GM20431 (cell line): ENCODE measurements around the gene SHANK3.

Experiments
- in situ Hi-C: fragments of 300-500 bp; cut with MseI, MboI; formaldehyde crosslinking; loops from one replicate; pipeline ENCODE4 v1.15.0; 2020; ENCODE audit warnings: low sequenced_read_pairs; ENCODE audit not compliant: unreplicated experiment

SHANK3 gene

GRCh38 chr22:50676661-50677492 is 4.3 kb downstream of the SHANK3 start:
- in situ Hi-C loops, result no loop called here

DNA sequence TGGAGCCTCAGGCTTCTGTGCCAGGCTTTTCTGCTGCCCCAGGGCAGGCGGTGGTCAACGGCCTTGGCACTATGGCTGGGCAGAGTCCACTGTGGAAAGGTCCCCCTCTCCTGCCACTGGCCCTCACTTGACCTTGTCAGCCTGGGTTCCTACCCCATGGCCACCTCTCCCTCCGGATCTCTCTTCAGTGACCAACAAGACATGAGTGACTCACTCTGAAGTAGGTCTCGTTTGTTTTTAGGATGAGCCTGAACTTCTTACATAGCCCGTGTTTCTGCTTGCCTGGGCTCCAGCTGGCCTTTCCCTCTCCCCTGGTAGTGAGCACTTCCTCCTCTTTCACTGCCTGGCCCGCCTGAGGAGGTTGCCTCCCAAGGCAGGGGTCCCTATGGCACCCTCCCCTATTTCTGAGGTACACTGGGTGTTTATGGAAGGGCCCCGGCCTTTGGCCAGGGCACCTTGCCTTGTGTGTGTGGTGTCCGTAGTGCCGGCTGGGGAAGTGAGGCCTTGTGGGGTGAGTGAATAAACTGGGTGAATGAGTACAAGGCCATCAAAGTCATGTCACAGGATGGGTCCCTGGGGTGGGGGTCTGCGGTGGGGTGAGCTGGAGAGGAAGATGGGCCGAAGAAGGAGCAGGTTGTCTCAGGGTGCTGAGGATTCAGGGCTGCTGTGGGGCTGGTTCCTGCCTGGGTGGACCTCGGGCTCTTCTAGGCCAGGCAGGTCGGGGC is 5.0 kb downstream of the SHANK3 start:
- in situ Hi-C loops, result no loop called here

GRCh38 chr22:50678218-50678650 is 5.6 kb downstream of the SHANK3 start:
- in situ Hi-C loops, result no loop called here

GRCh38 chr22:50678651-50679521 is 6.3 kb downstream of the SHANK3 start:
- in situ Hi-C loops, result no loop called here

DNA sequence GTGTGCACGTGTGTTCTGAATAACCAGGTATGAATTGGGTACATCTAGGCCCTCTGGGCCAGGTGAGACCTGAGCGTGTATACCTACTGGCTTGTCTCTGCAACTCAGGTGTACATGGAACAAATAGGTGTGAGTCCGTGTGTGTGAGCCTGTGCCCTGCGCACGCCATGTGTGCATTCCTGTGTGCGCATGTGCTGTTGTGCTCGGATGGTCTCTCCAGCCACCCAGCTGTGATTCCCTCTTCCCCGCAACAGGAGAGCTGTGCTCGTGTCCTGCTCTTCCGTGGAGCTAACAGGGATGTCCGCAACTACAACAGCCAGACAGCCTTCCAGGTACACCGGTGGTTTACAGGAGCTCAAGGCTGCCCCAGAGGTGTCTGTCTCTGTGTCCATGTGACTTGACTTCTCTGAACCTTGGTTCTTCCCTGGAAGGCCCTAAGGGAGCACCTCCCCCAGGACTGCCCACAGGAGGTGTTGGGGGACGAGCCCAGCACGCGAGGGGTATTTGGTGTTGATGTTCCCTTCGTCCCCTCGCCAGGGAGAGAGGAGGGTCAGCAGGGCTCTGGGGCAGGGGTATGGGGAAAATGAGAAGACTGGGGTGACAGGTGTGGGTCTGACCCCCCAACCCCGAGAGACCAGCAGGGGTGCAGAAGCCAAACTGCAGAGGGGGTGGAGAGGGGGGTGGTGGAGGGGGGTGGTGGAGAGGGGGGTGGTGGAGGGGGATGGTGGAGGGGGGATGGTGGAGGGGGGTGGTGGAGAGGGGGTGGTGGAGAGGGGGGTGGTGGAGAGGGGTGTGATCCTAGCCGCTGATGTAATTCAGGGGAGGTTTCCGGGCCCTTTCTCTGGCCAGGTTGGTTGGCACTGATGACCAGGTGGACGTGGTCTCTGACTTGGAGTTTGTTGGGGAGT is 10.7 kb downstream of the SHANK3 start:
- in situ Hi-C loops, result no loop called here

GRCh38 chr22:50683994-50684371 is 11.4 kb downstream of the SHANK3 start:
- in situ Hi-C loops, result no loop called here

DNA sequence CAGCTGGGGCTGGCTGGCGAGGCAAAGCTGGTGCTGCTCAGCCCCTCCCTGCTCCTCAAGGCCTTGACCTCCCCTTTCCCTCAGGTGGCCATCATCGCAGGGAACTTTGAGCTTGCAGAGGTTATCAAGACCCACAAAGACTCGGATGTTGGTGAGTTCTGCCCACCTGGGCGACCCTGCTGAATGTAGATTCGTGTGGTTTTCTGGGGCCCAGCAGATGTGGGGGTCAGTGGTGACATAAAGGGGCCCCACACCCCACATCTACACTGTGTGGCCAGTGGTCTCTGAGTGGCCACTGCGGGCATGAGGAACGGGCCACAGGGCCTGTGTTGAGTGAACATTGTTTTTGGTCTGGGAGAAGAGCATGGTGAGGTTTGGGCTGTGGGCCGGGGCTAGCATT is 11.9 kb downstream of the SHANK3 start:
- in situ Hi-C loops, result no loop called here

DNA sequence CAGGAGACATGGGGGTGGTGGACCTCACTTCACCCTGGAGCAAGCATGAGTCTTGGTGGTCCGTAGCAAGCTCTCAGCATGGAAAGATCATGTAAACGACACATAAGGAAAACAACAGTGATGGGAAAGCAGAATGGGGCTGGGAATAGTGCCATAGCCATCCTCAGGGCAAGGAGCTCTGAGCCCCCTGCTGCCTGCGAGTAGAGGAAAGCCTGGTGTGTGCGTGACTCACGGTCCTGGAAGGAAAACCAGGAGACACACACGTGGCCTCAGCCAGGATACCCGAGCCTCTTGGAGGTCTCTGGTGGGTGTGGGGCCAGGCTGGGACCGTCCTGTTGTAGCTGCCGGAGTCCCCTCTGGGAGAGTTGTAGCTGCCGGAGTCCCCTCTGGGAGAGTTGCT is 12.4 kb downstream of the SHANK3 start:
- in situ Hi-C loops, result no loop called here

GRCh38 chr22:50686794-50687193 is 14.2 kb downstream of the SHANK3 start:
- in situ Hi-C loops, result no loop called here

DNA sequence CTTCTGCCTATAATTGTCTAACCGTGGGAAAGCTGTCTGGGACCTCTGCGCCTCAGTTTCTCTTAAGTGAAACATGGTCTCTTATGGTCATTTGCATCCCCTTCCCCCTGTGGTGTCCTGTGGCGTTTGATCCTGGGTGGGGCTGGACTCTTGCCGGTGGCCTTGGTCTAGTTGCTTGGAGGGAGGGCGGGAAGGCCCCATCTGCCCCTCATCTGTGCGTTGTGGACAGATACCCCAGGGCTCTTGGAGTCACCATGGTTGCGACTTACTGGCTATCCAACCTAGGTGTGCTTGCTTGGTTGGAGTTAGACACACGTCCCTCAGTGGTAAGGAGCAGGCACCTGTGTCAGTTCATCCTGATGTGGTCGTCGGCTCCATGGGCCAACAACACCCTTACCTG is 15.2 kb downstream of the SHANK3 start:
- in situ Hi-C loops, result no loop called here

- in situ Hi-C loops, result no loop called here
Observed at GRCh38 chr22:50688448-50688847, 15.8 kb downstream of the SHANK3 start.

DNA sequence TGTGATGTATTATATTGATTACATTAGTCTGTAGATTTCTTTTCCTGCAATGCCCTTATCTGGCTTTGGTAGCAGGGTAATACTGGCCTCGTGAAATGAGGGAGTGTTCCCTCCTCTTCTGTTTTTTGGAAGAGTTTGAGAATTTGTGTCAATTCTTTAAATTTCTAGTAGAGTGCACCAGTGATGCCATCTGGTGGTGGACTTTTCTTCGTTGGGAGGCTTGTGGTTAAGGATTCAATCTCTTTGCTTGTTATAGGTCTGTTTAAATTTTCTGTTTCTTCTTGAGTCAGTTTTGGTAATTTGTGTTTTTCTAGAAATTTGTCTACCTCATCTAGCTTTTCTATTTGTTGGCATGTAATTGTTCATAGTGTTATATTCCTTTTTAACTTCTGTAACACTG is 18.9 kb downstream of the SHANK3 start:
- in situ Hi-C loops, result no loop called here

DNA sequence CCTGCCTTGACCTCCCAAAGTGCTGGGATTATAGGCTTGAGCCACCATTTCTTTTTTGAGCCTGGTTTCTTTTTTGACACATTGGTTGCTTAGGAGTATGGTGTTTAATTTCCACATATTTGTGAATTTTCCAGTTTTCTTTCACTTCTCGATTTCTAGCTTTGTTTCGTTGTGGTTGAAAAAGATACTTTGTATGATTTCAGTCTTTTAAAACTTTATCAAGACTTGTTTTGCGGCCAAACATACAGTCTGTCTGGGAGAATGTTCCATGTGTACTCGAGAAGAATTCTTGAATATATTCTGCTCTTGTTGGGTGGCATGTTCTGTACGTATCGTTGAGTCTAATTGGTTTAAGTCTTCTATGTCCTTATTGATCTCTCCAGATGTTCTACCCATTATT is 20.8 kb downstream of the SHANK3 start:
- in situ Hi-C loops, result no loop called here

DNA sequence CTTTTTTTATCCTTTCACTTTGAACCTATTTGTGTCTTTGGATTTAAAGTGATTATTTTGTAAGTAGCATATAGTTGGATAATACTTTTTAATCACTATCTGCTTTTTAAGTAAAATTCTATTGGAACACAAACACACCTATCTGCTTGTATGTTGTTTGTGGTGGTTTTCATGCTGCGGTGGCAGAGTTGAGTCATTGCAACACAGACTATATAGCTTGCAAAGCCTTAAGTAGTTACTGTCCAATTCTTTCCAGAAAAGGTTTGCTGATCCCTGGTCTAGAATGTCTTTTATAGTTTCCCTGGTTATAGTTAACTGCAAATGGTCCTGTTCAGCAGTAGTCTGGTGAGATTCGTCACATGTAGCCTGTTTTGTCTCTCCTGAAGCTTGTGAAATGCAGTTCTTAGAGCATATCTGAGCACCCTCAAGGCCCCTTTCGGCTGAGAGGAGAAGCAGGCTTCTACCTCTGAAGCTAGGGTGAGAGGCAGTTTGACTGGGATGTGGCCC is 21.5 kb downstream of the SHANK3 start:
- in situ Hi-C loops, result no loop called here

GRCh38 chr22:50694766-50695420 is 22.3 kb downstream of the SHANK3 start:
- in situ Hi-C loops, result no loop called here

- in situ Hi-C loops, result no loop called here
Observed at GRCh38 chr22:50695421-50696250, 23.0 kb downstream of the SHANK3 start.

DNA sequence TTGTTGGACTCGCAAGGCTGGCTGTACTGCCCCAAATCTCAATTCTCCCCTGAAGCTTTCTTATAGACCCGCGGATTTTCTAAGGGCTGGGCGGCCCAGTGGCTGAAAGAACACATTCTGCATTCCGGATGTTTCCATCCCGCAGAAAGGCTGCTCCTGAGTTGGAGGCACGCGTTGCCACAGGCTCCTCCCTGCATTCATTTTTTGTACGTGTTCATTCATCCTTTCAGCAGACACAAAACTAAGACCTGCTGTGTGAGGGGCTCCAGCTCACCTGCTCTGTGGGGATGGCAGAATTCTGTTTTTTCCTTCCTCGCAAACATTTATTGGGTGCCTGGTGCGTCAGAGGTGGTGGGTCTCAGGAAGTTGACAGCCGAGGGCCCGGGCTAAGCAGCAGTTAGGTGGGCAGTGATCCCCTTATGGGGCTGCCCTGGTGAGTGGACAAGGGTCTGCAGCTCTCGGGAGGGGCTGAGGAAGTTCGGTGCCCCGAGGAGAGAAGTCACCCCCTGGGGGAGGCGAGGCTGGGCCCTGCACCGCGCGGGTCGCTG is 23.7 kb downstream of the SHANK3 start:
- in situ Hi-C loops, result no loop called here
